ENCODE data around the gene ARHGAP15.

GRCh38 chr2:143284087-143284675, 155.0 kb downstream of the ARHGAP15 start:
- TF ChIP-seq CTCF (IDR thresholded peaks at IDR 0.05) (peak; percentile 24 to 61 (median 42)), POLR2A (IDR thresholded peaks at IDR 0.05) (no peak)

Data from adrenal gland (tissue), 5 donors.